MG63 (cell line): ENCODE data around the gene EPHA6. TPM values are rescaled to one million over a fixed set of nuclear protein-coding genes. Genes with fewer than 3 reads are reported as not detected.

Experiments
- DNase-seq: peaks from one replicate; pipeline ENCODE4 v3.0.0-alpha.2; 2020
- H3K27me3 ChIP-seq: fragments of 250-450 bp; sonication (Bioruptor Pico); 2 replicates; pipeline ENCODE4 v1.5.1; 2020; ENCODE audit warnings: mild to moderate bottlenecking, moderate library complexity
- H3K36me3 ChIP-seq: fragments of 250-450 bp; sonication (Bioruptor Pico); 2 replicates; pipeline ENCODE4 v1.5.1; 2020; ENCODE audit warnings: mild to moderate bottlenecking, moderate library complexity
- H3K4me3 ChIP-seq: fragments of 250-450 bp; sonication (Bioruptor Pico); 2 replicates; pipeline ENCODE4 v1.5.1; 2020; ENCODE audit warnings: mild to moderate bottlenecking, moderate library complexity
- H3K9me3 ChIP-seq: fragments of 250-450 bp; sonication (Bioruptor Pico); 2 replicates; pipeline ENCODE4 v1.5.1; 2020; ENCODE audit warnings: mild to moderate bottlenecking, moderate library complexity
- total RNA-seq: library from RNA; depleted of rRNA; stranded (reverse); fragments of >200 nt; shearing (Covaris generic); gene quantifications from 2 replicates; pipeline ENCODE4 v1.2.3, GENCODE V29; 2014; ENCODE audit warnings: low replicate concordance

The EPHA6 gene
- total RNA-seq, 1 experiment from 2014 or later = 0.30 TPM

- H3K4me3 ChIP-seq = peak within 1 kb of the TSS; percentile 83
- no peaks in the 10 kb centered on the region for H3K27me3 ChIP-seq
- no peaks in the 10 kb centered on the region for H3K36me3 ChIP-seq
- DNase-seq = peak; percentile 89
- no peaks in the 10 kb centered on the region for H3K9me3 ChIP-seq
These were observed 950.2 kb downstream of the EPHA6 start, which contains the start of gene ARL6 for GRCh38 chr3:97764407-97765238. Gene ARL6, plus strand, starts transcription at chr3:97764758. Its CDS starts 3,350 bp downstream, at chr3:97768108.

- Histone ChIP-seq H3K36me3 (no peaks in the 10 kb centered on the region; the same call in 1 of the 2 replicates), H3K9me3 (no peaks in the 10 kb centered on the region; the same call in 1 of the 2 replicates), H3K27me3 (no peaks in the 10 kb centered on the region), H3K4me3 (peak overlapping the region; percentile 83)
- no peak for DNase-seq
These were observed 950.9 kb downstream of the EPHA6 start for GRCh38 chr3:97765336-97765735.

- Histone ChIP-seq H3K9me3 (peaks cover 2% of the 10 kb centered on the region; the same call in 1 of the 2 replicates), H3K36me3 (peaks cover 4% of the 10 kb centered on the region)
- DNase-seq = no peak
These were observed 958.5 kb downstream of the EPHA6 start for GRCh38 chr3:97772926-97773325.

GRCh38 chr3:97778152-97778551, 963.8 kb downstream of the EPHA6 start:
- DNase-seq = no peak
- Histone ChIP-seq H3K36me3 (no peaks in the 10 kb centered on the region), H3K27me3 (no peaks in the 10 kb centered on the region), H3K9me3 (no peaks in the 10 kb centered on the region), H3K4me3 (no peak overlapping the region)

More at GRCh38 chr3:97772926-97773325, 958.5 kb downstream of the EPHA6 start:
- no peaks in the 10 kb centered on the region for H3K27me3 ChIP-seq
- H3K4me3 ChIP-seq = no peak overlapping the region

- no peak for DNase-seq
- no peaks in the 10 kb centered on the region for H3K36me3 ChIP-seq
- no peaks in the 10 kb centered on the region for H3K27me3 ChIP-seq
- H3K9me3 ChIP-seq = no peaks in the 10 kb centered on the region
- no peak overlapping the region for H3K4me3 ChIP-seq
These were observed 979.1 kb downstream of the EPHA6 start for GRCh38 chr3:97793420-97794019.

DNA sequence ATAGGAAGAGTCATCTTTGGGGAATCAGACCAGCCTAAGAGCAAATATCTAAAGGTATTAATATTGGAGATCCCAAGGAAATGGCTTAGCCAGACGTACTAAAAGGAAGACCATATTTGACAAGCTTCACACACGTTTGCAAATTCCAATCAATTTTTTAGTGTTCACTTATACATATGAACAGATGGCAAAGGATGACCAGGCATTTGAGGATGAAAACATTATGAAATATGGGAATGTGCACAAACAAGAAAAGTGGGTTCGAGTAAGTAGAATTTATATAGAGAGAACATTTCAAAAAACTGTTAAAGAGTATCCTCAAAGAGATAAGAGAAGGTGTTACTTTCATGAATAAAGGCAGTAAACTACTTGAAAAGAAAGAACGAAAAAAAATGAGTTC, 981.6 kb downstream of the EPHA6 start:
- Histone ChIP-seq H3K36me3 (no peaks in the 10 kb centered on the region), H3K9me3 (no peaks in the 10 kb centered on the region), H3K27me3 (no peaks in the 10 kb centered on the region), H3K4me3 (no peak overlapping the region)
- DNase-seq = no peak
